ENCODE measurements around the gene NUP214.
A peak's percentile ranks its signal among the peaks of the same experiment; 100 is the strongest.
"Not testable (repeated sequence)": the region's sequence is repeated elsewhere in the genome, so short reads cannot be mapped to it uniquely, and the experiment has no call there.

NUP214 gene

DNA sequence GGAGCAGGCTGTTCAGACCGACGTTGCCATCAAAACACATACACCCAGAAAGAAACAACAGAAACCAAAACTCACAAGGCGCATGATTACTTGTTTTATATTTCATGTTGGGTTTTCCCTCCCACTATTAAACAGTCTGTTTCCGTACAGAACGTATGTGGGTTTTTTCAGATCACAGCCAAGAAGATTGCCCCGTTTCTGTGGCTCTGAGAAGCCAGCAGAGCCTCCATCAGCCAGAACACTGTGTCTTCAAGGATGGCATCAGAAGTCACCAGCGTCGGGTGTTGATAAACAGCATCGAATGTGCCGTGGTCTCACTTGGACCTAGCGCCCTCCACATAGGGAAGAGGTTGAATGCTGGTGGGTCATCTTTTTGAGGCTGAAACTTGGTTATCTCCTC is 108.2 kb downstream of the NUP214 start:
- TF ChIP-seq POLR2A (IDR thresholded peaks at IDR 0.05; ENCODE audit: low read depth, low read length) (no peak), POLR2AphosphoS5 (IDR thresholded peaks at IDR 0.05; ENCODE audit: low read depth, low read length) (no peak), TAF1 (IDR thresholded peaks at IDR 0.05; ENCODE audit: borderline replicate concordance, low read depth, low read length) (no peak)
- FAIRE-seq (no peak), DNase-seq (ENCODE audit: insufficient read length) (no peak)

DNA sequence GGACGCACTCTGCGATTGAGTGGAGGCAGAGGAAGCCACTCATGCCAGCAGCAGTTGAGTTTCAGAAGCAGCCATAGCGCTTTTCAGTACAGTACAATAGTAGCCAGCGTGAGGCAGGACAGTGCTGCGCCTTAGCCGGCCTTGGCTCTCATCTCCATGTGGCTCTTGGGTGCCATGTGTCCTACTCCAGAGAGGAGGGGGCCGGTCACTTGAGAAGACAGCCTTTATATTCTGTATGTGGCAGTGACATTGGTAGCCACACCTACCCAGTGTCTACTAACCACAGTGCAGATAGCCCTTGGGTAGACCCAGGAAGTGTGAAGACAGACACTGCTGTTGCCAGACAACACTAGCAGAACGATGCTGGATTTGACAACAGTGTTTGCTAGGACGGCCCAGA is 108.6 kb downstream of the NUP214 start:
- TF ChIP-seq TAF1 (IDR thresholded peaks at IDR 0.05; ENCODE audit: borderline replicate concordance, low read depth, low read length) (no peak), POLR2A (IDR thresholded peaks at IDR 0.05; ENCODE audit: low read depth, low read length) (no peak), POLR2AphosphoS5 (IDR thresholded peaks at IDR 0.05; ENCODE audit: low read depth, low read length) (no peak)
- DNase-seq (ENCODE audit: insufficient read length) (no peak), FAIRE-seq (no peak)

DNA sequence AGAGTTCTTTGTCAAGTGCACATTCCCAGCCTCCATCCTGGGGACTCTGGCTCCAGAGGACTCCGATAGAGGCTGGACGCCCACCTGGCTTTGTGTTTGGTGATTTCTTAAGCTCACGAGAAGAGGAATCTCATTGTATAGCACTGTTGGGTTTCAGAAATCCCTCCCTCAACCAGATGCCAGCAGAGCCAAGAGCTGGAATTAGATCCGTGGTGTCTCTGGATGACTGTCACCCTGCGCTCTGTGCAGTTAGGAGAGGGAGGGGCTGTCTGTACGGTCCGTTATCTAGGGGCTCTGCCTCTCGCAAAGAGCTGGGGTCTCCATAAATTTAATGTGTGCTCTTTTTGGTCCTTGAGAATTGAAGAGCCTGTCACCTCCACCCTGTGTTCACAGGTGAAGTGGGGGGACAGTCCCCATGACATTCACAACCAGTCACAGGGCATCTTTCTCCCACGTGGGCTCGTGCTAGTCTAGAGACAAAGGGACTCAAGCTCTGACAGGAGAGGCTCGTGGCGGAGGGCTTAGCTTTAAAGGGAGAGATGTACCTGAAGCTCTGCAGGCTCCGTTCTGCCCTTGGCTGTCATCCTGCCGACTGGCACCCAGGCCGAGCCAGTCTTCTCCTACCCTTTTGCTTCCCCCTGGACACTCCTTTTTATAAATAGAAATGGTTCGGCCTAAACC is 109.6 kb downstream of the NUP214 start:
- DNase-seq (ENCODE audit: insufficient read length) (no peak), FAIRE-seq (no peak)
- no peak for TF ChIP-seq POLR2AphosphoS5 (IDR thresholded peaks at IDR 0.05; ENCODE audit: low read depth, low read length)
- no peak for TF ChIP-seq POLR2A (IDR thresholded peaks at IDR 0.05; ENCODE audit: low read depth, low read length)
- TF ChIP-seq TAF1 (IDR thresholded peaks at IDR 0.05; ENCODE audit: borderline replicate concordance, low read depth, low read length), result no peak

DNA sequence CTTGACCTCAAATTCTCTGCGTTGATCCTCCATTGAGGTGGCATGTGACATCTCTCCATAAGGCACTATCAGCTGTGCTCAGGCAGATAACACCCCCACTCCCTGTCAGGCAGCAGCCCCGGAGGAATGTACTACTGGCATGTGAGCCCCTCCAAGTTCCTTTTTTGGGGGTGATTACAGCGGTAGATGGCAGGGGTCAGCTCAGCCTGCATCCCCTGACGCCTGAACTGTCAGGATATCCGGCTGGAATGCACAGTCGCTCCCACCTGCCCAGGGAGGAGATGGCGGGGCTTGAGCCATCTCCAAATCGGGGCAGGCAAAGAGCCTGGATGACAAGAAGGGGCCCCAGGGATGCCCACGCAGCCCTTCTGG is 110.1 kb downstream of the NUP214 start:
- no peak for DNase-seq (ENCODE audit: insufficient read length)
- no peak for TF ChIP-seq POLR2A (IDR thresholded peaks at IDR 0.05; ENCODE audit: low read depth, low read length)
- no peak for TF ChIP-seq POLR2AphosphoS5 (IDR thresholded peaks at IDR 0.05; ENCODE audit: low read depth, low read length)
- no peak for TF ChIP-seq TAF1 (IDR thresholded peaks at IDR 0.05; ENCODE audit: borderline replicate concordance, low read depth, low read length)
- FAIRE-seq, result no peak

DNA sequence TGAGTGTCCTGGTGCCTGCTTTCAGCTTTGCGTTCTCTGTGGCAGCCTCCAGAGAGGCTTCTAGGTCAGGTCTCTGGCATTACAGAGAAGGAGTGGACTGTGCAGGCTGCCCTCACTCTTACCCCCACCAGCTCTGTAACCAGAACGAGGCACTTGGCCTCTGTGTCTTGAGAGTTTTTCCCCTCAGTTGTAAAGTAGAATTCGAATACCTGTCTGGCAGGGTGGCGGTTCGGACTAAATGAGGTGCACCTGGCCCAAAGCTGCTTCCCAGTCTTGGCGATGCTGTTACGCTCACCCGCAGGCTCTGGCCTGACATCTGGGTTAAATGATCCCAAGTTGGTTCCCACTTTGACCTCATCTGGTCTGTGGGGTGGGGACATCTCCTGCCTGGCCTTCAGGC is 110.8 kb downstream of the NUP214 start:
- no peak for FAIRE-seq
- TF ChIP-seq POLR2AphosphoS5 (IDR thresholded peaks at IDR 0.05; ENCODE audit: low read depth, low read length) (no peak), POLR2A (IDR thresholded peaks at IDR 0.05; ENCODE audit: low read depth, low read length) (no peak), TAF1 (IDR thresholded peaks at IDR 0.05; ENCODE audit: borderline replicate concordance, low read depth, low read length) (no peak)
- no peak for DNase-seq (ENCODE audit: insufficient read length)

DNA sequence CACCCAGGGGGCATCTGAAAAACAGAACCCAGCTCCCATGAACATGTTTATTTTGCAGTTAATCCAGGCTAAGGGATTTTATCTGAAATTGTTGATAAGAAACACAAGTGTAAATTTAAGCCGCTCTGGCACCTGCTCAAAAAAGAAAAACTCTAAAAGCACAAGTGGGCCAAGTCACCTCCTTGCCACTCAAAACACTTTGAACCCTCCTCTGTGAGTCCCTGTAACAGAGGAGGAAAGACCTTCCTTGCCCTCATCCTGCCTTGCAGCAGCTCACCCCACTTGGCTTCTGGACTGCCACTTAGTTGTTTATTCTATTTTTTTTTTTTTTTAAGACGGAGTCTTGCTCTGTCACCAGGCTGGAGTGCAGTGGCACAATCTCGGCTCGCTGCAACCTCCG is 111.4 kb downstream of the NUP214 start:
- no peak for DNase-seq (ENCODE audit: insufficient read length)
- TF ChIP-seq POLR2A (IDR thresholded peaks at IDR 0.05; ENCODE audit: low read depth, low read length) (no peak), TAF1 (IDR thresholded peaks at IDR 0.05; ENCODE audit: borderline replicate concordance, low read depth, low read length) (no peak), POLR2AphosphoS5 (IDR thresholded peaks at IDR 0.05; ENCODE audit: low read depth, low read length) (no peak)
- FAIRE-seq, result no peak

DNA sequence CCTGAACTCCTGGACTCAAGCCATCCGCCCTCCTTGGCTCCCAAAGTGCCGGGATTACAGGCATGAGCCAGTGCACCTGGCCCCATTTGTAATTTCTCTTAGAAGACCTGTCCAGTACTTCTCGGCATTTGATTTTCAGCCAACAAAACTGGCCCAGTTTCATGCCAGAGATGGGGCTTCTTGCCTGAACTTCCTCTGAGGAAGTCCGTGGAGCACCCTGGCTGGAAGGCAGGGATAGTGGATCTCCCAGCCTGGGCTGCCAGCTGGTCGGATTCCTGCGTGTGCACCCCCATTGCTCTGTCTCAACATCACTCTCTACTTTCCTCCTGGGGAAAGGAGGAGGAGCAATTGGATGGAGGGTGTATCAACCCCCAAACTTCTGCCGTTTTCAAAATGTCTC is 111.9 kb downstream of the NUP214 start:
- TF ChIP-seq POLR2A (IDR thresholded peaks at IDR 0.05; ENCODE audit: low read depth, low read length), result no peak
- FAIRE-seq, result no peak
- DNase-seq (ENCODE audit: insufficient read length), result no peak

DNA sequence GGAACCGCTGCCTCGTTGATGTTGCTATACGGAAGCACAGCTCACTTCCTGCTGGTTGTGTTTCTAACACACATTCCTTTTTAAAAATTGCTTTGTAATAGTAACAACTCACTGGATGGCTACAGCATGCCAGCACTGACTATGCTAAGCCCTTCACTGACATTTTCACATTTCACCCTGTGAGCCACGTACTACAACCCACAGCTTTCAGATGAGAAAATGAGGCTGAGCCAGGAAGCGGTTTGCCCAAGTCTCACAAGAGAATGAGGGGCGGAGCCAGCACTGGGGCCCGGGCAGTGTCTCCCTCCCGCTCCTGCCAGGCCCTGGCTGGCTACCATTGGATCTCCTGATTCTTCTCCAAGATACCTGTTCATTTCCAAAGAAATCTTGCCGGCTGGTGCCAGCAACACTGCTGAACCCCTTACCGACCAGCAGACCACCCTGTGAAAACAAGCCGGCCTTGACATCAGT is 112.6 kb downstream of the NUP214 start:
- TF ChIP-seq POLR2AphosphoS5 (IDR thresholded peaks at IDR 0.05; ENCODE audit: low read depth, low read length), result peak; percentile 78
- TF ChIP-seq POLR2A (IDR thresholded peaks at IDR 0.05; ENCODE audit: low read depth, low read length), result peak; percentile 79
- peak; percentile 65; the same call in 1 of the 2 replicates for TF ChIP-seq TAF1 (IDR thresholded peaks at IDR 0.05; ENCODE audit: borderline replicate concordance, low read depth, low read length)
- FAIRE-seq (peak; percentile 86), DNase-seq (ENCODE audit: insufficient read length) (peak; percentile 77)

DNA sequence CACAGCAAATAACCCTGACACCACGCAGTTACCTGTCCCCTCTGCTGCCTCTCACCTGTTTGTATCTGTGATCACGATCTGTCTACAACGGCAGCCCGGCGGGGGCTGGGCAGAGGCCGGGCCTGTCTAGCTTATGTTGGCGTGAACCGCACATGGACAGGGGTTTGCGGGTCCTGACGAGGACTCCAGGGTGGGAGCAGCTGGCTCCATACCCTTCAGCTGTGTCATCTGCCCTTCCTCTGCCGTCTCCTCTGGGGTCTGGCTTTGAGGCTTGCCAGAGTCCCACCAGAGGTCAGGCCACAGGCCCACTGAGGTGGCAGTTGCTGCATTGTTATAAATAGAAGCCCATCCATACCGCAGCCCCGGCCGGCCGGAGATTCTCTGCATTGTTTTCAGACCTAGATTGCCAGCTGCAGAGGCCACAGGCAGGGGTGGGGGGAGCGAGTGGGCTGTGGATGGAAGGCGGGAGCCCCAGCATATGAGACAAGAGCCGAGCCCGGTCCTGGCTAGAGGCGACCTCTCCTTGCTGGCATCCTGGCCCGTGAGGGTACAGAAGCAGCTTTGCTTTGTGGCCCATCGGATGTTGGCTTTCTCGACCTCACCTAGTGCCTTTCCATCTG is 113.1 kb downstream of the NUP214 start:
- FAIRE-seq, result peak; percentile 60
- TF ChIP-seq POLR2A (IDR thresholded peaks at IDR 0.05; ENCODE audit: low read depth, low read length), result no peak
- no peak for TF ChIP-seq POLR2AphosphoS5 (IDR thresholded peaks at IDR 0.05; ENCODE audit: low read depth, low read length)
- no peak for TF ChIP-seq TAF1 (IDR thresholded peaks at IDR 0.05; ENCODE audit: borderline replicate concordance, low read depth, low read length)
- no peak for DNase-seq (ENCODE audit: insufficient read length)

DNA sequence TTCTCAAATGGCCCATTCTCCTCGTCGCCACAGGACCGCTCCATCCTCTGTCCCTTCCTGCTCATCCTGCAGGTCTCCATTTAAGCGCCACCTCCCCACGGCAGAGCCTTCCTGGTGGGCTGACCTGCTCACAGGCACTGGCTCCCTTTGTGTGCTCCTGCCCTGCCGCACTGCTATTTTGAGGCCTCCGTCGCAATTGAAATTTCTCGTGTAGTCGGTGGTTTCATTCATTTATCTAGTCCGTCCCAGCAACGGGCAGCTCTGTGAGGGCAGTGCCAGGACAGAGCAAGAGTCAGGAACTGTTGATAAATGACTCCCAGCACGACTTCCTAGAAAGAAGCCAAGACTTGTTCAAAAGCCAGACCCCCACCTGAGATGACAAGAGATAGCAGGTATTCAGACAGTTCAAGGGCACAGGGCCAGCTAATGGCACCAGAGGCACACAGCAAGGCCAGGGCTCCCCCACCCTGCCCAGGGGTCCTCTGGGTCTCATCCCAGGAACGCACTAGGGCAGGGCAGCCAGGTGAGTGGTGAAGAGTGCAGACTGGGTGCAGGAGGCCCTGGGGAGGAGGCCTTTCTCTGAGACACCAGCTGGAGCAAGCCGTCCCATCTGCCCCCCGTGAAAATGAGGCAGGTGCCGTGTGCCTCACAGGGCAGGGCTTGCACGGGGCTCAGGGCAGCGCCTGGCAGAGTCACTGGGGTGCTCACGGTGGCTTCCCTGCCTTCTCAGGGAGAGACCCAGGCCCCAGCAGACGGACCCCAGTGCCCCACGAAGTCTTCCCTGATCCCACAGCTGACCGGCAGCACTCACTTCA is 114.0 kb downstream of the NUP214 start:
- FAIRE-seq, result no peak
- no peak for TF ChIP-seq TAF1 (IDR thresholded peaks at IDR 0.05; ENCODE audit: borderline replicate concordance, low read depth, low read length)
- no peak for TF ChIP-seq POLR2A (IDR thresholded peaks at IDR 0.05; ENCODE audit: low read depth, low read length)
- TF ChIP-seq POLR2AphosphoS5 (IDR thresholded peaks at IDR 0.05; ENCODE audit: low read depth, low read length), result no peak
- no peak for DNase-seq (ENCODE audit: insufficient read length)

DNA sequence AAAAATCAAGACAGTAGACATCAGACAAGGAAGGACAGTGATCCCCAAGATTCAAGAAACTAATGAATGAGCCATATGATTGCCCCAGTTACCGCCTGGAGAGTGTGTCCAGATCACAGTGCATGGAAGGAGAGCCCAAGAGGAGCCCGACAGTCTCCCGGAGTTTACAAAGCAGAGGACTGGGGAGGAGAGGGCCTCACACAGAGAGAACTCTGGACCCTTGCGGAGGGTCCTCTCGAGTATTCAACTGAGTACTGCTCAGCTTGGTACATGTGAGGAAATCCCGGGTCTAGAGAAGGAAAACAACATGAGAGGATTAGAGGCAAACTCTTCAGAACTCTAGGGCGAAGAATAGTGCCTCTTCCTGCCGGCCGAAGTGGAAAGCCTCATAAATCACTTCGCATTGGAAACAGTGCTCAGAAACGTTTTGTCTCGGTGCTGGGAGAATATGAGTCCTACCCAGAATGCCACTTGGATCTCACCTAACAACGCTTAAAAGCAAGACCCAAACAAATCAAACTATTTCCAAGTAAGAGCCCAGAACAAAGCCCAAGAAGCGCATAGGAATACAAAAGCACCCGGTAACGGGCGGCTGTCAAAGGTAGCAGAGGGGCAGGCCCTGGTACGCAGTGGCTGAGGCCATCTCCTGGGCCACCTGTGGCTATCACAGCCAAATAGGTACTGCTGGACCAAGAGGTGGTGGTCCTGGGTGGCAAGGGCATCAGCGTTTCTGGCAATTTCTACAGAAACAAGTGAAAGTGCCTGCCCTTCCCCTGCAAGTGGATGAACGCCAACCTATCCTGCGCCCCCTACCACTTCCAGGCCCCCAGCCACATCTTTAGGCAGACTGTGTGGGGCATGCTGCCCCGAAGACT is 114.9 kb downstream of the NUP214 start:
- no peak for TF ChIP-seq TAF1 (IDR thresholded peaks at IDR 0.05; ENCODE audit: borderline replicate concordance, low read depth, low read length)
- TF ChIP-seq POLR2A (IDR thresholded peaks at IDR 0.05; ENCODE audit: low read depth, low read length), result no peak
- TF ChIP-seq POLR2AphosphoS5 (IDR thresholded peaks at IDR 0.05; ENCODE audit: low read depth, low read length), result no peak
- DNase-seq (ENCODE audit: insufficient read length) (no peak), FAIRE-seq (no peak)

DNA sequence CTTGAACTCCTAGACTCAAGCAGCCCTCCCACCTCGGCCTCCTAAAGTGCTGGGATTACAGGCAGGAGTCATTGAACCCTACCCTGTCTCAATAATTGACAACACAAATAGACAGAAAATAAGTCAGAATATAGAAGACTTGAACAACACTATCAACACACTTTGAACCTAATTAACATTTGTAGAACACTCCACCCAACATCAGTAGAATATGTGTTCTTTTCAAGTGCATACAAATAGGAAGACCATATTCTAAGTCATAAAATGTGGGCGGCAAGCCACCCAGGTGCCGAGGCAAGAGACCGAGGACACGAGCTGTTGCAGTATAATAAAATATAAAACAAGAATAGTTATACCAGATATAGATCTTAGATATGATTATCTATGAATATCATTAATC is 118.9 kb downstream of the NUP214 start:
- DNase-seq (ENCODE audit: insufficient read length); FAIRE-seq: not testable (repeated sequence)
